Measurements from ENCODE around the gene MMP20.

MMP20 gene

GRCh38 chr11:102591160-102591718 is 33.9 kb downstream of the MMP20 start:
- no peak for DNase-seq (ENCODE audit: low read depth)

DNA sequence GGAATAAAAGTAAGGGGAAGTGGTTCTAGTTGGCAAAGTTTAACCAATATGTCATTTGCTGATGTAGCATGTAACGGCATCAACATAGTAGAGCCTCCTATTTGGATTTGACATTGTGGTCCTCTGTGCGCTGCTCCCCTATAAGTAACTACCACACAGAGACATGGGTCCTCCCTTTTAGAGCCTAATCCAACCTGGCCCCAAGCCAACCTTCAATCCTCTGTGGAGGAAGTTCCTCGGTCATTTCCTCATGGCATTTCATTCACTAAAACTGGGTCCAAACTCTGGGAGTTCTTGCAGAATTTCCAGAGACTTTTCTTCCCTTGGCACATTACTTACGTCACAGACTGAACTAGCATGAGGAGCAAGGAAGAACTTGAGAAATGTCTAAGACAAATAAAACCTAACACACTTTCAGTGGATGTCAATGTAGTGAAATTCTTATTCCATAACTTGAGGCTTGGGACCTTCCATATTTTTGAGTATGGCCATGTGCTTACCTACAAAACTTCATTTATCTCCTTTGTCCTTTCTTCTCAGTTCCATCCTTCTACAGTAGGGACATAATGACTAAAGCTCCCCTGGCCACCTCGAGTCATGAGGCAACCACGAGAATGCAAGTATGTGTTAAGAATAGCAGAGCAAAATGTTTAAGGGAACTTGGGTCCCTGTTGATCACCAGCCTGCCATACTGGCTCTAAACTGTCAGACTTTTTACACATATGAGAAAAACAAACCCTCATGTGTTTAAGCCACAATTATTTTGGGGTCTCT is 34.7 kb downstream of the MMP20 start:
- DNase-seq (ENCODE audit: low read depth), result no peak

DNA sequence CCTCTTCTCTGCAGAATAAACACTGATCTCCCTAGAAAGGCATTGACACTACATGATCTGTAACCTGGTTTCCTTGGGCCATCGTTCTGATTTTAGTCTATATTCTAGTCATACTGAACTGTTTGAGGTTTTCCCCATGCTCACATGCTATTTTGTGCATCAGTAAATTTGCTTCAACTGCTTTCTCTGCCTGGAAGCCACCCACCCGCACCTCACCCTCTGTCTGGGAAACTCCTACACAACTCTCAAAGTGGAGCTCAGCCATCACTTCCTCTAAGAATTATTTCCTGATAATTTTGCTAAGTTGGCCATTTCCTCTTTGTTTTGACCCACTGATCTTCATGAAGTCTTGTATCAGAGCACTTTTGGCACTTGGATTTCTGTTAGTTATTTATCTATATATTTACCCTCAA is 36.1 kb downstream of the MMP20 start:
- DNase-seq (ENCODE audit: low read depth), result no peak

GRCh38 chr11:102587722-102588121 is 37.4 kb downstream of the MMP20 start:
- DNase-seq (ENCODE audit: low read depth), result no peak

GRCh38 chr11:102583141-102583873 is 41.8 kb downstream of the MMP20 start:
- DNase-seq (ENCODE audit: low read depth), result no peak

- no peak for DNase-seq (ENCODE audit: low read depth)
Observed at GRCh38 chr11:102582140-102582539, 43.0 kb downstream of the MMP20 start.

DNA sequence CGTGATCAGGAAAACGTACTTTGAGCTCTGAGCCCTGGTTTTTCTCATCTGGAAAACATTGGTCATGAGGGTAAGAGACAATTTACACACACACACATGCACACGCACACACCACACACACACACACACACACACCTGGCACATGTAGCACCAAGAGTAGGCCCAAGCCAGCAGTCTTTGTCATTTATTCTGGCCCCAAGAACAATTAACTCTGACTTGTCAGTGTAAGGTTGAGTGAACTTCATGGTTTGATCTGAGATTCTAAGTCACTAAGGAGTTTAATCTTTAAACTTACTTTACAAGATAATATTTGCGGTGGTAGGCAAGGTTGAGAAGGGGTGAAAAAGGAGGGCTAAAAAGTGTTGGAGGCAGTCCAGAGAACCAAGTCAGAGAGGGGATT is 44.1 kb downstream of the MMP20 start:
- no peak for DNase-seq (ENCODE audit: low read depth)

DNA sequence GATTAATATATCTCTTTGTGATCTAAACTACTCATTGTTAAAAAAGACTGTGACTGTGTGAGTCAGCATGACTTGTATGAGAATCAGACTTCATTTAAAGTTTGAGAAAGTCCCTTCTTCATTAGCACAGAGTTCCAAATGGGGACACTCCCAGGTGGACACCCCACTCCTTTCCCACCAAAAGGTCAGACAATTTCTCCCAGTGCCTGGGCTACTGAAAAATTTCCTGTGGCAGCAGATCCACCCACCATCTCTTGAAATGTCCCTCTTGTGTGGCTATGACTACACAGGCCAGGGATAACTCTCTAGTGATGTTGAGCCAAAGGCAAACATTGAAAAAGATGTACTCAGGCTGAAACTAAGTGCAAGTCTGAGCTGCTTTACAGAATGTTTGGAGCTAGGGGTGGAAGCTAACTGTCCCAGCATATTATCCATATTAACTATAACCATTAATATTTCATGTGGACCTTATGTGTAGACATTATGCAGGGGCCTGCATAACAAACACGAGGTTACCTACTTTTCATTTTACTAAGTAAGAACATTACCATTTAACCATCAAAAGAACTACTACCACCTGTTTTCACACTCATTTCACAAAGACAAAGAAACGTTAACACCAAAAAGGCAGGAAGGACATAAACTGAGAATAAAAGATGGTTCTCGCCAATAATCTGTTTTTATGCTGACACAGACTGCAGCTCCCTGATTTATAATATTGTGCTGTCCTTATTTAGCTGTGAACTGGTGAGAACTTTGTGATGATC is 44.8 kb downstream of the MMP20 start:
- DNase-seq (ENCODE audit: low read depth), result no peak

- DNase-seq (ENCODE audit: low read depth), result no peak
Observed at GRCh38 chr11:102577723-102578122, 47.4 kb downstream of the MMP20 start.

DNA sequence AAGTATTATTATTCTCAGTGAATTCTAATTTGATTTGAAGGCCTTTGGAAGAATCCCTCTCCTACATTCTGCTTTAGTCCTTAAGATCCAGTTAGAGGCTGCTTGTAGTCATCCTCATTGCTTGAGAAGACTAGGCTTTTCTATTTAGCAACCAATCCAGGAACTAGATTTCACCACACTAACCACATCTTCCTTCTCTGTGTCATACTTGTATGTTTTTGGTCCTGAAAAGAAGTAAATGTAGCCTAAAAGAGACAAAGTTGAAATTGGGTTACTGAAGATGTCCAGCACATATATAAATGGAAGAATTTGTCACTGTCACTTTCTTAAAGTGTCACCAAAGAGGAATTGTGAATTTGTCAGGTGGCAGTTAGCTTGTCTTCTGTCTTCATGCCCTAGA is 48.0 kb downstream of the MMP20 start:
- peak; percentile 43 for DNase-seq (ENCODE audit: low read depth)

DNA sequence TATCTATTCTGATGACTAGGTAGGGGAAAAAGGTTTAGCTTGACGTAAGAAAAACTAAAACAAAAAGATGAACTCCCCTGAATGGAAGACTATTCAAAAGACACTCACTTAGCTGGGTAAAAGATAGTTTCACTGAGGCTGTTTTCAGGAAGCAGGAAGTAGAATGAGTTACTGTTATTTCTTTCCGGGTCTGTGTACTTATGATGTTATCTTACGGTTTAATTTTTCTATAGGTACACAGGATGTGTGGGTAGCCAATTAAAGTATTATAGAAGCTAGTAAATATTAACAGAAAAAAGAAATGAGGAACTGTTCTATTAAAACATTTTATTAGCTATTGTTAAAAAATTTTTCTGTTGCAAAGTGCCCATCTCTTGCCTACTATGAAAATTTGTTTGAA is 48.8 kb downstream of the MMP20 start:
- DNase-seq (ENCODE audit: low read depth), result no peak

- no peak for DNase-seq (ENCODE audit: low read depth)
Observed at GRCh38 chr11:102575012-102575411, 50.1 kb downstream of the MMP20 start.

- DNase-seq (ENCODE audit: low read depth), result peak; percentile 25
Observed at GRCh38 chr11:102573851-102574250, 51.3 kb downstream of the MMP20 start.

- DNase-seq (ENCODE audit: low read depth), result no peak
Observed at GRCh38 chr11:102572554-102573220, 52.4 kb downstream of the MMP20 start.

- no peak for DNase-seq (ENCODE audit: low read depth)
Observed at GRCh38 chr11:102568851-102569250, 56.3 kb downstream of the MMP20 start.

DNA sequence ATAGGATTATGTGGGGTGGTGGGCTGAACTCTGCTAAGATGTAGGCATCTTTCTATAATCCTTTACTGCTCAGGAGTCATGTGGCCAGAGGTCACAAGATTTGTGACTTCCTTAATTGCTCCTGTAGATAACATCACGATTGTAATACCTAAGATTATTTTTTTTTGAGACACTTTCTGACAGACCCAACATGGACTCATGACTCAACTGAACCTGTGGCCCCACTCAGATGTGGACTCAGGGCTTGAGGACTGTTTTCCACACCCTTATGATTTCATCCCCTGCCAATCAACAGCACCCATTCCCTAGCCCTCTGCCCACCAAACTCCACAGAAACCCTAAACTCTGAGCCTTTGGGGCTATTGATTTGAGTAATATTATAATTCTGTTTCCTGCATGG is 59.0 kb downstream of the MMP20 start:
- DNase-seq (ENCODE audit: low read depth), result no peak

DNA sequence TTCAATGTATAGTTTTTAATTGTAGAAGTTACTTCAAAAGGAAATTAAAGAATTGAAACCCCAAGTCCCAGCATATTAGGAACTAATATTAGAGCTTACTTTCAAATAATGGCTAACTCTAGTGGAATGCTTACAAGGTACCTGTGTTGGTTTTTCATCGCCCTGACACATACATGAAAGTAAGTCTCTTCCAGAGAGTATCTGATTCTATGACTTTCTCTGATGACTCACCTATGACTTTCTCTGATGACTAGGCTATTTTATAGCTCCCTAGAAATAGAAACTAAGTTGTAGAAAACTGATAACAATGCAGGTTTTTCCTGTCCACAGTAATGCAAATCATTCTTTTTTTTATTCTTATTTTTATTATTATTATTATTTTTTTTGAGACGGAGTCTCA is 61.0 kb downstream of the MMP20 start:
- peak; percentile 59 for DNase-seq (ENCODE audit: low read depth)

DNA sequence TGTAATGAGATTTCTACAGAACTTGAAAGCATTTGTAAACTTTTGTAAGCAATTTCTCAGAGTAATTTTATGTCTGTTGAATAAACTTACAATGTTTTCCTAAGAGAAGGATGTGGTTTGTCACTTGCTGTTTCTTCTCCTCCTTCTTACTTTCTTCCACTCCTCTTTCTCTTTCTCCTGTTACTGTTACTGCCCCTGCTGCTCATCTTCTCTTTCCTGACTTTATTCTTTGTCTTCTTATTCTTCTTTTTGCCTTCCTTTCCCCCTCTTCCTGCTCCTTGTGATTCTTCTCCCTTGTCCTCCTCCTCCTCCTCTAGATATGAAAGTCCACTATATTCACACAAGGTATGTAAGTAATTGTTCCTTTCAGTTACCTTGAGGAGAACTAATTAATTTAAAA is 63.5 kb downstream of the MMP20 start:
- no peak for DNase-seq (ENCODE audit: low read depth)

GRCh38 chr11:102560555-102561011 is 64.5 kb downstream of the MMP20 start:
- DNase-seq (ENCODE audit: low read depth), result peak; percentile 48

- no peak for DNase-seq (ENCODE audit: low read depth)
Observed at GRCh38 chr11:102559839-102560238, 65.3 kb downstream of the MMP20 start.

DNA sequence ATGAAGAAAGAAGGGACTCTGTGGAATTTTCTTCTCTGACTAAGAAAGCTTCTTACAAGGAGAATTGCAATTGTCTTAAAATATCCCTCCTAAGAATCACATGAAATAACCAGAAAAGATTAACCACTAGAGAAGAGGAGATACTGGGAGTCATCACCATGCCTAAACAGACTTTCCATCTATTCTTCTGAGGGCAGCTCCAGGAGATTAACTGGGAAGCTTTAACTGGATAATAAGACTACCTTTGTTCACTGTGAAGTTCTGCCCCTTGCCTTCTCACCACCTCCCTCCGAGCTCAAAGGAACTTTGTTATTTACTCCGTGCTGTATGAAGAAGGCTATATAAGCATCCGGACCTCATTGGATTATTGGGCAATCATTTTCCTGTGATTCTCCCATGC is 70.0 kb downstream of the MMP20 start:
- DNase-seq (ENCODE audit: low read depth), result no peak

- no peak for DNase-seq (ENCODE audit: low read depth)
Observed at GRCh38 chr11:102553835-102554282, 71.3 kb downstream of the MMP20 start.

Data from stromal cell of bone marrow (primary cell).